DOHH2 (cell line): Measurements from ENCODE around the gene MAML2.

Experiments
- H3F3A ChIP-seq: fragments of 200-600 bp; sonication (generic), shearing (Covaris generic); 2 replicates; pipeline ENCODE4 v1.6.0; 2016; ENCODE audit warnings: antibody characterized with exemption, mild to moderate bottlenecking; ENCODE audit not compliant: control insufficient read depth, insufficient read depth
- H3K27ac ChIP-seq: fragments of 200-600 bp; sonication (generic); 2 replicates; pipeline ENCODE4 v1.5.1; 2014; ENCODE audit warnings: low read depth, mild to moderate bottlenecking, low read length, moderate library complexity
- H3K27me3 ChIP-seq: fragments of 200-600 bp; sonication (generic); 2 replicates; pipeline ENCODE4 v1.6.1; 2014; ENCODE audit warnings: mild to moderate bottlenecking, low read length, mixed read lengths; ENCODE audit not compliant: control insufficient read depth
- H3K36me3 ChIP-seq: fragments of 200-600 bp; sonication (generic); 2 replicates; pipeline ENCODE4 v1.6.1; 2014; ENCODE audit warnings: mild to moderate bottlenecking, low read length, moderate library complexity, mixed read lengths; ENCODE audit not compliant: control insufficient read depth
- H3K4me1 ChIP-seq: fragments of 200-600 bp; sonication (generic); 2 replicates; pipeline ENCODE4 v1.6.1; 2014; ENCODE audit warnings: mild to moderate bottlenecking, low read length, mixed read lengths; ENCODE audit not compliant: control insufficient read depth
- H3K4me2 ChIP-seq: fragments of 200-600 bp; sonication (generic); 2 replicates; pipeline ENCODE4 v1.6.0; 2014; ENCODE audit warnings: mild to moderate bottlenecking, low read length, moderate library complexity
- H3K4me3 ChIP-seq: fragments of 200-600 bp; sonication (generic); 2 replicates; pipeline ENCODE4 v1.5.1; 2014; ENCODE audit warnings: mild to moderate bottlenecking, low read length, mixed read lengths
- H3K79me2 ChIP-seq: fragments of 200-600 bp; sonication (generic); 2 replicates; pipeline ENCODE4 v1.6.1; 2014; ENCODE audit warnings: mild to moderate bottlenecking, low read length, mixed read lengths; ENCODE audit not compliant: control insufficient read depth
- H3K9me2 ChIP-seq: fragments of 200-600 bp; sonication (generic); replicated peaks from 2 replicates; pipeline ENCODE4 v1.6.1; 2014; ENCODE audit warnings: mild to moderate bottlenecking, low read length, mixed read lengths; ENCODE audit not compliant: control insufficient read depth
- H3K9me3 ChIP-seq: fragments of 200-600 bp; sonication (generic); 2 replicates; pipeline ENCODE4 v1.6.1; 2014; ENCODE audit warnings: antibody characterized with exemption, low read length, mixed read lengths; ENCODE audit not compliant: control insufficient read depth, insufficient read depth
- H4K20me1 ChIP-seq: fragments of 200-600 bp; sonication (generic); 2 replicates; pipeline ENCODE4 v1.6.0; 2014; ENCODE audit warnings: low read depth, mild to moderate bottlenecking, antibody characterized with exemption, low read length, moderate library complexity; ENCODE audit not compliant: control insufficient read depth, insufficient read depth
- EZH2phosphoT487 ChIP-seq: fragments of 200-600 bp; sonication (generic); IDR thresholded peaks from 2 replicates; pipeline ENCODE4 v1.6.1; 2017; ENCODE audit warnings: borderline replicate concordance, mild to moderate bottlenecking, antibody characterized with exemption, low read length, moderate library complexity, mixed read lengths
- TF ChIP-seq, protein P1 (sequence below): fragments of 200-600 bp; sonication (generic); IDR thresholded peaks from one replicate; pipeline ENCODE4 v1.5.1; 2014; ENCODE audit warnings: antibody characterized with exemption, mild to moderate bottlenecking, low read depth, low read length; ENCODE audit not compliant: poor library complexity, severe bottlenecking

The MAML2 gene

DNA sequence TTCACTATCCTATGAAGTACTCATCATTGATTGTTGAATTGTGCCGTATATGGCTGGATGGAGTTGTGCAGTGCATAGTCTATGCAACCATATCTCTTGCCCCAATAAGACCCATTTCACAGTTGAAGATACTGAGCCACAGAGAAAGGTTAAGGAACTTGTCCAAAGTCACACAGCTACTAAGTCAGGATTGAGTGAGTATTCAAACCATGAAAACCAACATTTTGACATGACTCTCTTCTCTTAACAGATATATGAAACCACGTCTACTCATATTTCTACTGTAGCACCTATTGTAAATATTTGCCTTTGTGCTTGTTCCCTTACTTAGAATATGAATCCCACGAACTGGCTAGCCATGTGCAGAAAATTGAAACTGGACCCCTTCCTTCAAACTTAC lies 58.1 kb downstream of the MAML2 start:
- Histone ChIP-seq H3K79me2 (no peaks in the 10 kb centered on the region), H3K27me3 (no peaks in the 10 kb centered on the region), H3F3A (no peaks in the 10 kb centered on the region), H3K4me3 (no peak overlapping the region), H3K27ac (no peak overlapping the region), H3K9me2 (no peaks in the 10 kb centered on the region), H3K9me3 (no peaks in the 10 kb centered on the region), H3K4me1 (no peaks in the 10 kb centered on the region), H4K20me1 (no peaks in the 10 kb centered on the region), H3K4me2 (no peak overlapping the region), H3K36me3 (no peaks in the 10 kb centered on the region)
- TF ChIP-seq, protein P1, sequence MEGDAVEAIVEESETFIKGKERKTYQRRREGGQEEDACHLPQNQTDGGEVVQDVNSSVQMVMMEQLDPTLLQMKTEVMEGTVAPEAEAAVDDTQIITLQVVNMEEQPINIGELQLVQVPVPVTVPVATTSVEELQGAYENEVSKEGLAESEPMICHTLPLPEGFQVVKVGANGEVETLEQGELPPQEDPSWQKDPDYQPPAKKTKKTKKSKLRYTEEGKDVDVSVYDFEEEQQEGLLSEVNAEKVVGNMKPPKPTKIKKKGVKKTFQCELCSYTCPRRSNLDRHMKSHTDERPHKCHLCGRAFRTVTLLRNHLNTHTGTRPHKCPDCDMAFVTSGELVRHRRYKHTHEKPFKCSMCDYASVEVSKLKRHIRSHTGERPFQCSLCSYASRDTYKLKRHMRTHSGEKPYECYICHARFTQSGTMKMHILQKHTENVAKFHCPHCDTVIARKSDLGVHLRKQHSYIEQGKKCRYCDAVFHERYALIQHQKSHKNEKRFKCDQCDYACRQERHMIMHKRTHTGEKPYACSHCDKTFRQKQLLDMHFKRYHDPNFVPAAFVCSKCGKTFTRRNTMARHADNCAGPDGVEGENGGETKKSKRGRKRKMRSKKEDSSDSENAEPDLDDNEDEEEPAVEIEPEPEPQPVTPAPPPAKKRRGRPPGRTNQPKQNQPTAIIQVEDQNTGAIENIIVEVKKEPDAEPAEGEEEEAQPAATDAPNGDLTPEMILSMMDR = no peak
- TF ChIP-seq EZH2phosphoT487 = no peak

DNA sequence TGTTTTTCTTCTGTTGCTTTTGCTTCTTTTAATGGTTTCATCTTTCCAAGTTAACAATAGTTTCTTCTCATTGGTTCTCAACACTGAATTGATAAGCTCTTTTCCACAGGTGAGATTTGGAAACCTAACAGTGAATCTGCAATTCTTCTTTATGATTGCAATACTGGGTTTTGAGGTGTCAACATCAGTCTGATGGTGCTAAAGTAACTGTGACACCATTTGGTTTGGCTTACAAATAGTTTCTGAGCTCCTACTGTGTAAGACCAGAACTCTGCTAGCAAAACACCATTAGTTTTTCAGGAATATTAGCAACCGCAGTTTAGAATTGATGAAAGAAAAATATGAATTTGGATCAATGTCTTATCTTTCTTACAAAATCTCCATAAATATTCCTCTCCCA lies 58.6 kb downstream of the MAML2 start:
- no peaks in the 10 kb centered on the region for H3K9me3 ChIP-seq
- H3K9me2 ChIP-seq = no peaks in the 10 kb centered on the region
- no peaks in the 10 kb centered on the region for H3K36me3 ChIP-seq
- no peak overlapping the region for H3K27ac ChIP-seq
- H3K4me3 ChIP-seq = no peak overlapping the region
- no peaks in the 10 kb centered on the region for H3F3A ChIP-seq
- H4K20me1 ChIP-seq = no peaks in the 10 kb centered on the region
- no peak for TF ChIP-seq EZH2phosphoT487
- TF ChIP-seq, protein P1 = no peak
- H3K4me2 ChIP-seq = no peak overlapping the region
- H3K79me2 ChIP-seq = no peaks in the 10 kb centered on the region
- no peaks in the 10 kb centered on the region for H3K27me3 ChIP-seq
- H3K4me1 ChIP-seq = no peaks in the 10 kb centered on the region

DNA sequence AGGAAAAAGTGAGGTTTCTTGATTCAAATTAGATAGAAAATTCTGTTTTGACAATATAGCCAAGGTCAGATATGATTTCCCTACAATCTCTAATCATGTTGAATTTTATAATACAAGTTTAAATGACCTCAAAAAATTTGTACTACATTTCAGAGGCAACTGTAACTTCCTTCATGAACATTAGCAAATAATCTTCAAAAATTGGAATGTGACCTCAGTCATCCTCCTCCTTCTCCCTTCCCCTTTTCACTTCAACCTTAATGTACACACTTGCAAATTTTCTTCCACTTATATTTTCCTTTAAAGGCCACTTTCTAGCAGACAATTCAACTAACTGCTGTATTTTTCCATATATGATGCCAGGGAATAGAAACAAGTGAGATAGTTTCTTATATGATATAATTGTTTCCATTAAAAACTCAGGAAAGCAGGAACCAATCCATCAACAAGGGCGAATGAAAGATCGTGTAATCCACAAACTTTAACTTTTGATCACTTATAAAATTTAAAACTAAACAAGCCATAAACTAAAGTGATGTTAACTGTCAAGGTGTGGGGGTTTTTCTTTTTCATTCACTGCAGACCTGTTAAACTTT lies 60.3 kb downstream of the MAML2 start:
- TF ChIP-seq, protein P1 = no peak
- no peak for TF ChIP-seq EZH2phosphoT487
- Histone ChIP-seq H3K4me1 (no peaks in the 10 kb centered on the region), H3K27ac (no peak overlapping the region), H3K4me2 (no peak overlapping the region), H3K9me3 (no peaks in the 10 kb centered on the region), H4K20me1 (no peaks in the 10 kb centered on the region), H3K79me2 (no peaks in the 10 kb centered on the region), H3K27me3 (no peaks in the 10 kb centered on the region), H3F3A (no peaks in the 10 kb centered on the region), H3K36me3 (no peaks in the 10 kb centered on the region), H3K9me2 (no peaks in the 10 kb centered on the region), H3K4me3 (no peak overlapping the region)
